ENCODE data around the gene CAPZB.
A peak's percentile ranks its signal among the peaks of the same experiment; 100 is the strongest.
"Not testable (repeated sequence)": the region's sequence is repeated elsewhere in the genome, so short reads cannot be mapped to it uniquely, and the experiment has no call there.

The CAPZB gene

GRCh38 chr1:19504796-19505692 is 19.7 kb upstream of the CAPZB start:
- Histone ChIP-seq H3K27ac (peak overlapping the region in 10 of 11 experiments; percentile 57 to 88 (median 68); a peak in 21 of 22 replicates), H3K27me3 (no peaks in the 10 kb centered on the region), H3K4me1 (peaks cover 35 to 73% (median 56%) of the 10 kb centered on the region in 10 experiments), H3K4me2 (peak overlapping the region; percentile 61 to 89 (median 76)), H3K4me3 (peak overlapping the region in 1 of 10 experiments; percentile 11; a peak in 1 of 20 replicates), H3K36me3 (no peaks in the 10 kb centered on the region), H3K9me3 (replicated peaks in 1 of 11) (peaks cover 0 to 12% (median 0%) of the 10 kb centered on the region in 11 experiments; a peak in 4 of 22 replicates), H4K20me1 (0 out of 22 replicates have a peak, but pooled peaks cover 0 to 3% (median 0%) of the 10 kb centered on the region in 11 experiments), H3K9ac (peak overlapping the region in 9 of 11 experiments; percentile 11 to 70 (median 47); a peak in 12 of 22 replicates)
- no peak for TF ChIP-seq Cebpa-rat (IDR thresholded peaks at IDR 0.05)

- peaks cover 0 to 17% (median 7%) of the 10 kb centered on the region in 11 experiments; a peak in 10 of 22 replicates for H3K9me3 ChIP-seq (replicated peaks in 1 of 11)
- H3K27me3 ChIP-seq, H3K9ac ChIP-seq: not testable (repeated sequence)
These were observed 16.9 kb upstream of the CAPZB start for GRCh38 chr1:19502284-19502683.

GRCh38 chr1:19499887-19500286 is 14.5 kb upstream of the CAPZB start:
- peaks cover under 1 to 43% (median 16%) of the 10 kb centered on the region in 10 experiments; a peak in 18 of 20 replicates for H3K4me1 ChIP-seq
- H4K20me1 ChIP-seq, H3K27me3 ChIP-seq, H3K36me3 ChIP-seq, H3K27ac ChIP-seq, H3K4me3 ChIP-seq, H3K9ac ChIP-seq: not testable (repeated sequence)
- H3K4me2 ChIP-seq: peak overlapping the region in 1 of 11 experiments; percentile 33; a peak in 2 of 22 replicates
- H3K9me3 ChIP-seq (replicated peaks in 1 of 11): peaks cover 0 to 17% (median 7%) of the 10 kb centered on the region in 11 experiments; a peak in 9 of 22 replicates

More at GRCh38 chr1:19502284-19502683, 16.9 kb upstream of the CAPZB start:
- Histone ChIP-seq H3K4me2 (peak overlapping the region in 5 of 11 experiments; percentile 5 to 47 (median 27); a peak in 5 of 22 replicates), H3K4me1 (peaks cover 23 to 48% (median 36%) of the 10 kb centered on the region in 10 experiments), H3K27ac (peak overlapping the region in 3 of 11 experiments; percentile 15 to 31 (median 26); a peak in 2 of 22 replicates)
- not testable (repeated sequence) for H3K36me3 ChIP-seq, H4K20me1 ChIP-seq, H3K4me3 ChIP-seq

- H3K27me3 ChIP-seq, H3K4me3 ChIP-seq: not testable (repeated sequence)
These were observed 12.1 kb upstream of the CAPZB start for GRCh38 chr1:19497443-19497842.

GRCh38 chr1:19496527-19496874 is 11.2 kb upstream of the CAPZB start:
- Histone ChIP-seq H3K36me3 (no peaks in the 10 kb centered on the region), H3K9me3 (replicated peaks in 1 of 11) (peaks cover 0 to 9% (median 6%) of the 10 kb centered on the region in 11 experiments; a peak in 7 of 22 replicates), H3K4me3 (no peak overlapping the region), H3K9ac (no peak overlapping the region), H4K20me1 (no peaks in the 10 kb centered on the region), H3K4me1 (peaks cover 0 to 24% (median 6%) of the 10 kb centered on the region in 10 experiments; a peak in 11 of 20 replicates), H3K27me3 (no peaks in the 10 kb centered on the region), H3K27ac (no peak overlapping the region), H3K4me2 (peak overlapping the region in 3 of 11 experiments; percentile 40 to 63 (median 58); a peak in 5 of 22 replicates)
- no peak for TF ChIP-seq Cebpa-rat (IDR thresholded peaks at IDR 0.05)

More at GRCh38 chr1:19497443-19497842, 12.1 kb upstream of the CAPZB start:
- Histone ChIP-seq H3K9me3 (replicated peaks in 1 of 11) (peaks cover 0 to 14% (median 7%) of the 10 kb centered on the region in 11 experiments; a peak in 9 of 22 replicates), H3K4me1 (peaks cover 0 to 32% (median 9%) of the 10 kb centered on the region in 10 experiments; a peak in 12 of 20 replicates)
- not testable (repeated sequence) for H4K20me1 ChIP-seq, H3K9ac ChIP-seq, H3K4me2 ChIP-seq, H3K36me3 ChIP-seq, H3K27ac ChIP-seq

- Histone ChIP-seq H3K27me3 (no peaks in the 10 kb centered on the region), H3K27ac (no peak overlapping the region), H3K9ac (no peak overlapping the region), H3K9me3 (replicated peaks in 1 of 11) (peaks cover 0 to 9% (median 6%) of the 10 kb centered on the region in 11 experiments; a peak in 7 of 22 replicates), H4K20me1 (no peaks in the 10 kb centered on the region), H3K4me3 (no peak overlapping the region), H3K36me3 (no peaks in the 10 kb centered on the region), H3K4me1 (peaks cover 0 to 24% (median 6%) of the 10 kb centered on the region in 10 experiments; a peak in 11 of 20 replicates), H3K4me2 (peak overlapping the region in 4 of 11 experiments; percentile 18 to 63 (median 49); a peak in 7 of 22 replicates)
- no peak for TF ChIP-seq Cebpa-rat (IDR thresholded peaks at IDR 0.05)
These were observed 10.6 kb upstream of the CAPZB start for GRCh38 chr1:19495799-19496526.

GRCh38 chr1:19495000-19495656 is 9.8 kb upstream of the CAPZB start:
- Histone ChIP-seq H3K36me3 (no peaks in the 10 kb centered on the region), H3K4me1 (peaks cover 0 to 25% (median 6%) of the 10 kb centered on the region in 10 experiments; a peak in 11 of 20 replicates), H3K27ac (no peak overlapping the region), H3K4me2 (peak overlapping the region in 6 of 11 experiments; percentile 9 to 63 (median 32); a peak in 8 of 22 replicates), H3K9me3 (replicated peaks in 1 of 11) (peaks cover 0 to 9% (median 6%) of the 10 kb centered on the region in 11 experiments; a peak in 7 of 22 replicates), H3K9ac (no peak overlapping the region), H3K4me3 (no peak overlapping the region), H4K20me1 (no peaks in the 10 kb centered on the region), H3K27me3 (no peaks in the 10 kb centered on the region)
- no peak for TF ChIP-seq Cebpa-rat (IDR thresholded peaks at IDR 0.05)

GRCh38 chr1:19493547-19493946 is 8.2 kb upstream of the CAPZB start:
- Histone ChIP-seq H3K9me3 (replicated peaks in 1 of 11) (peaks cover 0 to 5% (median 2%) of the 10 kb centered on the region in 11 experiments; a peak in 7 of 22 replicates), H3K27me3 (no peaks in the 10 kb centered on the region), H3K27ac (no peak overlapping the region), H3K4me2 (no peak overlapping the region), H4K20me1 (no peaks in the 10 kb centered on the region), H3K4me1 (peaks cover 0 to 31% (median 8%) of the 10 kb centered on the region in 10 experiments; a peak in 10 of 20 replicates), H3K4me3 (no peak overlapping the region), H3K9ac (no peak overlapping the region), H3K36me3 (no peaks in the 10 kb centered on the region)
- no peak for TF ChIP-seq Cebpa-rat (IDR thresholded peaks at IDR 0.05)
